CD1c-positive myeloid dendritic cell (primary cell): ENCODE results near the gene TIMM22.
A peak's percentile ranks its signal among the peaks of the same experiment; 100 is the strongest.
"Not testable (repeated sequence)": the region's sequence is repeated elsewhere in the genome, so short reads cannot be mapped to it uniquely, and the experiment has no call there.

Experiments used
- DNase-seq: peaks from one replicate; pipeline ENCODE4 v3.0.0-alpha.2; 2016; ENCODE audit errors: extremely low spot score

Gene TIMM22

DNA sequence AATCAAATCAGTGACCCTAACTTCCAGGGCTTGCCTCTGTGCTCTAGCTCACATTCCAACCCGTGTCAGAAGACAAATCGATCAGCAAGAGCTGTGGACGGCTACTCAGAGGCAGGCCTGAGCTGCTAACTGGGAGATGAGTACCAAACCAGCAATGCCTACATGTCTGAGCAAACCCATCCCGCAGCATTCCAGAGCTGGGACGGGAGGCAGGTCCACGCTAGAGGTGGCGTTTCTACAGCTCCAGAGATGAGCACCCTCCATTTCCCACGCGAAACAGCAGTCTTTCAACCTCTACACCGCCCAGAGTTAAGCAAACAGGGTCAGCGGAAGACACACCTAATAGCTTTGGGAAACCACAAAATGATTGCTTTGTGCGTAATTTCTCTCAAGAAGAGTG is 23.9 kb upstream of the TIMM22 start:
- no peak for DNase-seq

DNA sequence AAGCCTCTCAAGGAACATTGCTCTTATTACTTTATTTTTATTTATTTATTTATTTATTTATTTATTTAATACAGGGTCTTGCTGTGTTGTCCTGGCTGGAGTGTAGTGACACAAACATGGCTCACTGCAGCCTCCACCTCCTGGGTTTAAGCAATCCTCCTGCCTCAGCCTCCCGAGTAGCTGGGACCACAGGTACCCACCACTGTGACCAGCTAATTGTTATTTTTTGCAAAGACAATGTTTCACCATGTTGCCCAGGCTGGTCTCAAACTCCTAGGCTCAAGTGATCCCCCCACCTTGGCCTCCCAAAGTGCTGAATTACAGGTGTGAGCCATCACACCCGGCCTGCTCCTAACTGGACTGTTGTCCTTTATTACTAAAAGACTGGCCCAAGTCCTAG is 22.2 kb upstream of the TIMM22 start:
- not testable (repeated sequence) for DNase-seq

DNA sequence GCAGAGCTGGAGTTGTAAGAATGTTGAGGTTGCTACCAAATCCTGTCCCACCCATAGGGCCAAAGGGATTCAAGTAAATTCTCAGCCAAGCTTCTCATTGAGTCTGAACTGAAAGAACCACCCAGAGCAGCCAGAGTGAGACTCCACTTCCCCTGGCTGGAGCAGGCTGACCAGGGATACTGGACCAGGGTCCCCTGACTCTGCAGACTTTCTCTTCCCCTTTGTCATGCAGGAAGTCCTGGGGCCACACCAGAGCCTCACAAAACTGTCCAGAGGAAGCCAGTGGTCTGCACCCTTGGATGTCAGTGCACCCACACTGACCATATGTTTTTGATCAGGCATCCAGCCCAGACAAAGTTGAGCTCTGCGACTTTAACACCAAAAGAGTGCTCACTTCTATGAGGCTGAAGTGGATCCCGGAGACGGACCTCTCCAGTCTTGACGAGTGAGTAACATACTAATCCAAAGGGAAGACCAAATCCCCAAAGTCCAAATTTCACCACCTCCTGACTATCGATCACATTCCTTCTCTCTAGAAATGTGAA is 21.5 kb upstream of the TIMM22 start:
- peak; percentile 44 for DNase-seq

DNA sequence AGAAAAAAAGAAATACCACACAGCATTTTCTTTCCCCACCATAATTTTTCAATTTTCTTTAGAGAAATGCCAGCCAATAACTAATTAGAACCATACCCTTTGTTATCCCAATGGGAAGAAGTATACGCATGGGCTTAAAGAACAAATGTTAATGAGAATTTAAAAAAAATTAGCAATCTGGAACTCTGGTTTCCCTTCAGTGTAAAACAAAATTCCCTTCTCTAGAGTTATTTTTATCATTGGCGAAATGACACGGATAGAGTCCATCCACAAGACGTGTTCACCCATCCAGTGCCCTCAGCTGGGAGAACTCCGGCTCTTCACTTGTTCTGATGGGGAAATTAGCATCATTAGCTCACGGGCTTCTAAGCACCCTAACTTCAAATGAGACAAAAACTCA is 20.6 kb upstream of the TIMM22 start:
- DNase-seq, result no peak

DNA sequence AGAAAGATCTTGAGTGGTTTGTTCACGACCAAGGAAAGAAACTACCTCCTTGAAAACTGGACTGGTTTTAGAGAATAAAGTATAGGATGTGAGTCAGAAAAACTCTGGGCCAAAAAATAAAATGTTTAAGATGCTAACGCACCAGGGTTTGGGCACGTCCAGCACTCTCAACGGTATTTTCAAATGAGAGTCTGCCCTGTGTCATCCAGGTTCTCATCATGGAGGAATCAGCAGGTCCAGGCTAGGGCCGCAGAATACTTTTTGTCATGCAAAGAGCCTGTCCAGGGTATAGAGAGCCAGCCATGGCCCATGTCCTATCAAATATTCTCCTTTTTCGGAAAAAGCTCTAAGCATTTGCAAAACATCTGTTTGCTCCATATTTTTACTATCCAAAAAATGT is 19.8 kb upstream of the TIMM22 start:
- no peak for DNase-seq

DNA sequence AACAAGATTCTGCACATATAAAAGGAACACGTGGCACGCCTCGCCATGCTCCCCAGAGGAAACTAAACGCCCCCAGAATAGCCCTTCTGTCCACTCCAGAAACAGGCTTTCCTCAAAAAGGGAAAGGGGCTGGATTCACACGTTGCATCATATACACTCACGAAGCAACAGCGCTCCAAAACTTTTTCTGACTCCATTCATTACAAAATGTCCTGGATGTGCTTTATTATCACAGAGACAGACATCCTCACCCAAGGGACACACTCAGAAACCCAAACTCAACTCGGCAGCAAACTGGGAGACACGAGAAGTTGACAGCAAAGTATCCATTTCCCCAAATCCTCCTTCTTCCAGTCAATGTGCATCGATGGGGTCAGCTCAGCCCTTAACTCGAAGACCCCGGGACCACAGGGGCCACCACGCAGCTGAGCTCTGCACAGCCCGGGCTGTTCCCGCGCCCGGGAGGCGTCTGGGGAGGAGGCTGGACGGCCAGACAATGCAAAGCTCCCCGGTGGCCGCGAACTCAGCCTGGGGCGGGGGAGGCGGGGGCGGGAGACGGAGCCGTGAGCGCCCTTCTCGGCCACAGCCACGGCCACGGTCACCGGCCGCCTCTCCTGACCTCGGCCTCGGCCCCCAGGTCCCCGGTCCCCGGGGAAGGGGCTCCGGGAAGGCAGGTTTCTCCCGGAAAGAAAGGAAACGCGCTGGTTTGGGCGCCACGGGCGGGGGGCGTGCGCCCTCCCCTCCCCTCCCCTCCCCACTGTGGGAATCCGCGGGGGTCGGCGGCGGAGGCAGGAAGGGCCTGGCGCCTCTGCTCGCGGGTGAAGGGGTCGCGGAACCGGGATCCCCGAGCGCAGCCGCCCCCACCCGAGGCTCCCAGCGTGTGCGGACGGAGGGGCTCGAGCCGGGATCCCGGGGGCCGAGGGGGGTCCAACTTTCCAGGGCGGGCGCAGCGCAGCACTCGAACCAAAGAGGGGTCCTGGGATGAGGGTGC is 18.5 kb upstream of the TIMM22 start:
- DNase-seq, result peak; percentile 30

DNA sequence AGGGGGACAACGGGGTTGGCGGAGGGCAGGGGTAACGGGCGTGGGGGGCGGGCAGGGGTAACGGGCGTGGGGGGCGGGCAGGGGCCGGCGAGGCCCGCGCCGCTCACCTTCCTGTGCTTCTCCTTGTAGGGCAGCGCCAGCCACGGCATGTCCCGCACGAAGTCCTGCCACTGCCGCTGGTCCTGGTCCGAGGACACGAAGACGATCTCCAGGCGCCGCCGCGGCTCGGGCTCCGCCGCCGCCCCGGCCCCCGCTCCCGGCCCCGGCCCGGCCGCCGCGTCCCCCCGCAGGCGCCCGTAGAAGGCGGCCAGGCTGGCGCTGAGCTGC is 17.8 kb upstream of the TIMM22 start:
- DNase-seq, result no peak

DNA sequence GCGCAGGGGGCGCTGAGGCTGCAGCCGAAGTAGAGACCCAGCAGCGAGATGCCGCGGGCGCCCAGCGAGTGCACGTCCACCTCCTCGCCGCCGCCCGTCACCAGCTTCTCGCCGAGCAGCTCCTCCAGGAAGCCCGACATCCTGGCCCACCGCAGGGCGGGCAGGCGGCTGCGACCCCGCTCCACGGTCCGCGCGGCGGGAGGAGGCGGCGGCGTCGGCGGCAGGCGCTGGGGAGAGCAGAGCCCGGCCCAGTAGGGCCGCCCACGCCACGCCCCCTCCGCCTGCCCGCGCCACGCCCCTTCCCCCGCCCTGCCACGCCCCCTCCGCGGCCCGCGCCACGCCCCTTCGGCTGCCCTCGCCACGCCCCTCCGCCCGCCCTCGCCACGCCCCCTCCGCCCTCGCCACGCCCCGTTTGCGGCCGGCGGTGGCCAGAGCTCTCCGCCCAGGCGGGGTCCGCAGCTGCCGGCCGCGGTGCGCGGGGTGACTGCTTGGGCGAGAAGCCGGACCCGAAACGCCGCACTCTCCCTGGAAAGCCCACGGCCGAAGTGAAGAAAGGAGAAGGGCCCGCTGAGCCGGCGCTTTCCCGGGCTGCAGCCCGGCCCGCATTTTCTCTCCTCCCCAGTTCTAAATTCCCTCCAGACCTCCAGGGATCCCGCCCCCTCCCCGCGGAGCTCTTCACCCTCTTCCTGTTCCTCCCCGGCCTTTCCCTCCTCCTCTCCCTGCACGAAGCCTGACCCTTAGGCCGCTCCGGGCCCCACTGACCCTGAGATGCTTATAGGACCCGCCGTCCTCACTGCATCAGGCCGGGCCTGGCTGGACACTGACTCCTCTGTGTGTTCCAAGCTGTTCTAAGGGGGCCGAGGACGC is 17.2 kb upstream of the TIMM22 start, which contains the start of gene NXN:
Gene NXN (minus strand): TSS at position 238 of the 867 bp plus-strand sequence.
- peak; percentile 75 for DNase-seq

DNA sequence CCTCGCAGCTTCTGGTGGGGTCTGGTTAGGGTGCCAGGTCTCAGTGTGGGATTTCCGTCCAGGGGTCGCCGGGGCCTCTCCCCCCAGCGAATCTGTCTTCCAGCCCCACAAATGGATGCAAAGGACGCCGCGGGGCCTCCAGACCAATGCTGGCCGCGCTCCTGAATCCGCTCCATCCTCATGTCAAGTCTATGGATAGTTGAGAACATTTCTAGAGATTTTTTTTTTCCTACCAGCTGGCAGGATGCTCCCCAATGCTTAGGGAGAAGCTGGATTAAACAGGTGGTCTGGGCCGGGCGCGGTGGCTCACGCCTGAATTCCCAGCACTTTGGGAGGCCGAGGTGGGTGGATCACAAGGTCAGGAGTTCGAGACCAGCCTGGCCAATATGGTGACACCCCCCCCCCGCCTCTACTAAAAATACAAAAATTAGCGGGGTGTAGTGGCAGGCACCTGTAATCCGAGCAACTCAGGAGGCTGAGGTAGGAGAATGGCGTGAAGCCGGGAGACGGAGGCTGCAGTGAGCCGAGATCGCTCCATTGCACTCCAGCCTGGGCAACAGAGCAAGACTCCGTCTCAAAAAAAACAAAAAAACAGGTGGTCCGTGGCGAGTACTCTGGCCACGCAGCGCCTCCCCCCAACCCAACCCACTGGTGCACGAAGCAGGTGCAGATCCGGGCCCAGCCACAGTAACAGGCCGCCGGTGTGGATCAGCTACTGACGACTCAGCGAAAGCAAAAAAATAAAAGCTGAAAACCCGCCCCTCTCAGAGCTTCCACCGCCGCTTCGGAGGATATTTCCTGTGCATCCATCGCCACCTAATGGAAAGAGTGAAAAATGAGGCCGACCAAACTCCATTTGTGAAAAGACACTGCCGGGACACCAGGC is 16.3 kb upstream of the TIMM22 start:
- peak; percentile 92 for DNase-seq

DNA sequence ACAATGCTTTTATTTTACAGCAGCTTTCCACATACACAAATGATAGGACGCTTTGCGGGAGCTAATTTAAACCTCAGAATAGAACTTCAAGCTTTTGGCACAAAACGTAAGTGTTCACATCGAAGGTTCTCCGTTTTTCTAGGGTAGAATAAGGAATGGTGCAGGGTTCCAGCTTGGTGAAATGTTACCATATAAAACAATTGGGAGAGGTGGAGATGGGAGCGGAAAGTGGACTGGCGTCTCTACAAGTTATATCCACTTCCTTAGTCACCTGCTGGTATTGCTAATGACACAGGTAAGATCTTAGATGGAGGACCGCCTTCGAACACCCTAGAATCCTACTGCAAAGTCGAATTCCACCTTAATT is 15.7 kb upstream of the TIMM22 start:
- no peak for DNase-seq

DNA sequence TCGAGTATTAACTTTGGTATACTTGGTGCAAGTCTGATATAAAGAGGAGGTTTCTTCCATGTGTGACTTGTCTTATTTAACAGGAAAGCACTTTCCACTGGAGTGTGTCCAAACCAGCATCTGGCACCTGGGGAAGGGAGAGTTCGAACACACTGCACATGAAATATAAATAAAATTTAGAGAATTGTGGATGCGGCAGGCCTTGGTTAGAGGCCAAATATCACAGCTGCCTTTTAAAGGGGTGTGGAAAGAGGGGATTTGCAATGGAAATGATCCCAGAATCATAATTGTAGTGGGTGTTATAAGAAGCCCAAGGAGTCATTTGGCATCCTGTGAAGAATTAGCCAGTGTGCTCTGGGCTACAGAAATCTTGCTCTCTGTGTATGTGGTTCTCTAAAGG is 13.0 kb upstream of the TIMM22 start:
- DNase-seq, result no peak

DNA sequence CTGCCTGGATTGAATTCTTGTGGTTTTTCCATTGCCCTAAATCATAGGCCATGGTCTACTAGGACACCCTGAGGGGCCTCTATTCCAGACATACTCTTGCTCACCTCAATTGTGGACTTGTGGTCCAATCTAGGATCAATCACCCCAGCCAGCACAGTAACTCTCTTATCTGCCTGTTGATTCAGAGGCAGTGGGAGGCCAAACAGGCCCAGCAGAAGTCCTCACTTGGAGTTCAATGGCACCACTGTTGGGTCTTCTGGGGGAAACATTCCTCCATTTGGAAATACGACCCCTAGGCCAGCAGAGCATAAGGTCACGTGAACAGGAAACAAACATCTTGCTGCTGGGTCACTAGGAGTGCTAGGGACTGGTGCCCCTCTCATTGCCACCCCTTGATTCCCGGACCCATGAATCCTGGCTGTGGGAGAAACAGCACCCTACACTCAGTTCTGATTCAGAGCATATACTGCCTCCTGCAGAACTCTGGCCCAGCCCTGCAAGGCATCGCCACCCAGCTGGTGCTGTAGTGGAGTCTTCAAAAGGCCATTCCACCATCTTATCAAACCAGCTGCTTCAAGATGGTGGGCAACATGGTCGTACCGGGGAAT is 10.5 kb upstream of the TIMM22 start:
- DNase-seq, result no peak

DNA sequence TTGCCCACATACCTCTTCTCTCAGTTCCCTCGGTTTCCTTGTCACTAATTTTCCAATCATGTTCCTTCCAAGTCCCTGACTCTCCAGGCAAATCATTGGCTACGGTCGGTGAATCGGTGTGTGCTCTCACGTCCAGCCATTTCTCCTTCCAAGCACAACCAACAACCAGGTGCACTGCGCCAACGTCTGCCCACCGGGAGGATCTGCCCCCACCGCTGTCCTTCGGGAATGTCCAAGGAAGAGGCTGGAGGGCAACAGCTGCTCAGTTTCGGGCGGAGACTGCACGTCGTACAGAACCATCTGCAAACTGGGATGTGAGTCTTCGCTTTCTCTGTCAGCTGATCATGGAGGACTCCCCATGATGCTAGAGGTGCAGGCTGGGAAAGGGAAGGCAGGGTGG is 9.0 kb upstream of the TIMM22 start:
- DNase-seq, result no peak

DNA sequence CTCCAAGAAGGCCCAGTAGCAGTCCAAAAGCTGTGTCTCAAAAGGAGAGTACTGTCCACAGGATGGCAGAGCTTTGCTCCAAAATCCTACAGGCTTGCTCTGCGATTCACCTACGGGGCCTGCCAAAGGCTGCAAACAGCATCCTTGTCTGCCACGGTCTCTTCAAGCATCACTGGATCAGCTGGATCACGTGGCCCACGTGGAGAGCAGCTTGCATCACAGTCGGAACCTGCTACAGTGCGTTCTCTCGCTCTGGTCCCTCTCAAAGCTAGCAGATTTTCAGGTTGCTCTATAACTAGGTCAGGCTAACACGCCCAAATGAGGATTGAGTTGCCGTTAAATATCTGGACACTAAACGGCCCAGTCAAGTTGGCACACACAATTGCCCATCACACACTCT is 8.4 kb upstream of the TIMM22 start:
- DNase-seq, result no peak

DNA sequence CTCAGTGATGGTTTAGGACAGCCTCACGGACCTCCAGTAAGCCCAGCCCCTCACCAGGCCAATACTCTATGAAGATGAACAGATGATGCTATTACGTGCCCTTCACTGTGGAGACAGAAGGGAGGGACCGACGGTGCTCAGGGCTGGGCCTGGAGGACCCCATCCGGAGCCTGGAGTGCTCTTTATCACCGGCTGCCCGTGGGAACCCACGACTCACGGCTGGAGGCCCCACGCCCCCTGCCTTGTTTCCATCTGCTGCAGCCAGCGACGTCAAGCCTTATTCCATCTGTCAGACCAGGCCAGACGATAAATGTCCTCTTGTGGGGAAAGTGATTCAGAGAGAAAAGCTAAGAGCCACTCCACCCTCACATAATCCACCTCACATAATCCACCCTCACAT is 4.0 kb upstream of the TIMM22 start:
- DNase-seq, result no peak

DNA sequence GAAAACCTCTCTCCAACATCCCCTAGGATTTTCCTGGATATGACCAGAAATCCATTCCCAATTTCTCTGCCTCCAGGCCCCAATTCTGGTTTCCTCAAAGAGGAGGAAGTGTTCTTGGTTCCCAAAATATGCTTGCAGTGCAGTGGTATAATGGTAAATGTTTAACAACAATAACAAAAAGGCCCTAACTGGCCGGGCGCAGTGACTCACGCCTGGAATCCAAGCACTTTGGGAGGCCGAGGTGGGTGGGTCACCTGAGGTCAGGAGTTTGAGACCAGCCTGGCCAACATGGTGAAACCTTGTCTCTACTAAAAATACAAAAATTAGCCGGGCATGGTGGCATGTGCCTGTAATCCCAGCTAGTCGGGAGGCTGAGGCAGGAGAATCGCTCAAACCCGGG is 1.6 kb upstream of the TIMM22 start:
- DNase-seq, result not testable (repeated sequence)

DNA sequence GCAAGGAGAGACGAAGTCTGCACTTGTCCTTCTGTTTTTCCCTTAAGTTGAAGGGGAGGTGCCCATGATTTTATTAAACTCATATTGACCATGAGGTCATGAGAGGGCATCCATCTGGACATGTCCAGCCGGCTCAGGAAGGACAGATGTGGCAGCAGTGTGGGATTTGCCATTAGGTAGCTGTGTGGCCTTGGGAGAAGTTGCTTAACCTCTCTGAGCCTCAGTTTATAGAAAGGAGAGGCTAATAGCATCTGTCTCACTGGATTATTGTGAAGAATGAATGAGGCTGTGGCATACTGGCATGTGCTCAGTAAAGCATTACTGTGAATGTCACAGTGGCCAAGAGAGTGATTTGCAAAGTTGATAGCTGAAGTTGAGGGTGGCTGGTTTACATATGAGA is 1.2 kb downstream of the TIMM22 start:
- DNase-seq, result no peak

DNA sequence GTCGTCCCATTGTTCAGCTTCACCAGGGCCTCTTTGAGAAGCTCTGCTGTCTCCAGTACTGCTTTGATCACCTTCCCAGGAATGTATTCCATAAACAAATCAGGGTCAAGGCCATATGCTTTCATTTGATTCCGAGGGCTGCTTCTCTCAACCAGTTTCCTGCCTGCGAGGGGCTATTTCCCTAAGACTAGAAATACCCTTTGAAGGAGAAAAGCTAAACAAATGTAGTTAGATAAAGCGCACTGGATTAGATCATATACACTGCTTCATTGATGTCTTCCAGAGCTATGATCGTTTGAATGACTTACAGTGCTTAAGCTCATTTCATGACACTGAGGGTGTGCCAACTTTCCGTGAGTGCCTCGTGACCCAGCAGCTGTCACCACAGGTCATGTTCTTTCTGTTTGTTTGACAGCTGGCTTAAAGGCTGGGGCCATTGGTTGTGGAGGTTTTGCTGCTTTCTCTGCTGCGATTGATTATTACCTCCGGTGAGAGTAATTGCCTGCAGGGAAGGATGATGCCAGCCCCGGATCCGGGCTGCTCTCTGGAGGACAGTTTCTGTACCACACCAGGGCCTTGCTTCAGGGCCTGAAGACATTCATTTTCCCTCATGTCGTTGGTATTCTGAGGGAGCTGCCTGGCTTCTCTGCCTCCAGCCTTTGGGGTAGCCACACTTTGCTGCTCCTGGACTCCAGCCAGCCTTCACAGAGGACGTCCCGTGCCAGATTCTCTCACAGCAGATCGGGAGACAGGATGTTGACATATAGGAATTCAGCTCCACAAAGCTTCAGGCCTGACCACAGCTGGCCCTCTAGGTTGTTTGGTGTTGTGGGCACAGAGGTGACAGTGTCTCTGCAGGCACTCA is 3.9 kb downstream of the TIMM22 start:
- no peak for DNase-seq

DNA sequence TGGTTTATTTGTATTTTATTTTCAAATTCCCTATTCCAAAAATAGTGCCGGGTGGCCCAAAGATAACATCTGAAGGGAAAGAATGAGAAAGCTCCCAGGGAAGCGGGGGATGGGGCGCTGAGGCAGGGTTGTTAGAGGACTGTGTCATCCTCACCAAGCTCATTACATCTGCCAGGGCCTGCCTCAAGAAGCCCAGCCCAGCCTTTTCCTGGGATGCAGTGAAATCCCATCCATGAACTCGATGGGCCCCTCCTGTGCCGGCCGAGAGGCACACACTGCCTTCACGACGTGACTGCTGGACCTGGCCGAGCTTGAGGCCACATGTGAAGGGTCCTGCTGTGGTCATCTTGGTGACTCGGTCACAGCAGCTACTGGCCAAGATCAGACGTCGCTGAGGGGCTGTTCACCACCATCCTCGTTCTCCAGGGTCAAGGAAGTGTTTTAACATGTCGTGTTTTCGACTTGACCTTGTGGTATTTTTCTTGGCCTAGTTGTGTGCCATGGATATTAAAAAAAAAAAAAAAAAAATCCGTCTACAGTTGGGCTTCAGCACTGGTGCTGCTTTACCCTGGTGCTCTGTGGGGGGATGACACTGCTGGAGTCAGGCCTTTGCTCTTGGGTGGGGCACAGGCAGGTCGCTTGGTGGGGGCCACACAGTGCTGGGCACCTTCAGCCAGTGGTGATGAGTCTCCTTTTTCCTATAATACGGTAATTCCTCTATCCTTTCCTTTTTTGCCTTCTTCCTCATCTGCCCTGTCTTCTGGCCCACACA is 4.9 kb downstream of the TIMM22 start:
- no peak for DNase-seq

DNA sequence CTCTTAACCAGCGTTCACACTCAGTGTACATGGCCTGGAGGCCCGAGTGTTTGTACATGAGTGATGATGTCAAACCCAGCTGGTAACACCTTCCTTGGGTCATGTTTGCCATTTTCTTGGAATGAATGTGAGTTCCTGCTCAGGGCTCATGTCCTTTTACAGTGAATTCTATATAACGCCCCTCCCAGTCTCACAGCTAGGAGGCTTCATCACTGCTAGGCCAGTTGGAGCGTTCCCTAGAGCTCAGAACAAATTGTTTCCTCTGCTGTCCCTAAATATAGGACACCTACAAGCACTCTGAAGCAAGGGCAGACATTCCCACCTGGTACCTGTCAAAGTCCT is 5.5 kb downstream of the TIMM22 start:
- no peak for DNase-seq
